ENCODE results near the gene CRTC1. TPM values are rescaled to one million over a fixed set of nuclear protein-coding genes. Genes with fewer than 3 reads are reported as not detected.
A peak's percentile ranks its signal among the peaks of the same experiment; 100 is the strongest.

Gene CRTC1
- total and polyA plus RNA-seq, 2 of the 13 experiments (the other 11 are each of a cell fraction or from before 2014, with no cell fraction given) = 2.0 to 2.7 TPM

- TF ChIP-seq, protein P1, sequence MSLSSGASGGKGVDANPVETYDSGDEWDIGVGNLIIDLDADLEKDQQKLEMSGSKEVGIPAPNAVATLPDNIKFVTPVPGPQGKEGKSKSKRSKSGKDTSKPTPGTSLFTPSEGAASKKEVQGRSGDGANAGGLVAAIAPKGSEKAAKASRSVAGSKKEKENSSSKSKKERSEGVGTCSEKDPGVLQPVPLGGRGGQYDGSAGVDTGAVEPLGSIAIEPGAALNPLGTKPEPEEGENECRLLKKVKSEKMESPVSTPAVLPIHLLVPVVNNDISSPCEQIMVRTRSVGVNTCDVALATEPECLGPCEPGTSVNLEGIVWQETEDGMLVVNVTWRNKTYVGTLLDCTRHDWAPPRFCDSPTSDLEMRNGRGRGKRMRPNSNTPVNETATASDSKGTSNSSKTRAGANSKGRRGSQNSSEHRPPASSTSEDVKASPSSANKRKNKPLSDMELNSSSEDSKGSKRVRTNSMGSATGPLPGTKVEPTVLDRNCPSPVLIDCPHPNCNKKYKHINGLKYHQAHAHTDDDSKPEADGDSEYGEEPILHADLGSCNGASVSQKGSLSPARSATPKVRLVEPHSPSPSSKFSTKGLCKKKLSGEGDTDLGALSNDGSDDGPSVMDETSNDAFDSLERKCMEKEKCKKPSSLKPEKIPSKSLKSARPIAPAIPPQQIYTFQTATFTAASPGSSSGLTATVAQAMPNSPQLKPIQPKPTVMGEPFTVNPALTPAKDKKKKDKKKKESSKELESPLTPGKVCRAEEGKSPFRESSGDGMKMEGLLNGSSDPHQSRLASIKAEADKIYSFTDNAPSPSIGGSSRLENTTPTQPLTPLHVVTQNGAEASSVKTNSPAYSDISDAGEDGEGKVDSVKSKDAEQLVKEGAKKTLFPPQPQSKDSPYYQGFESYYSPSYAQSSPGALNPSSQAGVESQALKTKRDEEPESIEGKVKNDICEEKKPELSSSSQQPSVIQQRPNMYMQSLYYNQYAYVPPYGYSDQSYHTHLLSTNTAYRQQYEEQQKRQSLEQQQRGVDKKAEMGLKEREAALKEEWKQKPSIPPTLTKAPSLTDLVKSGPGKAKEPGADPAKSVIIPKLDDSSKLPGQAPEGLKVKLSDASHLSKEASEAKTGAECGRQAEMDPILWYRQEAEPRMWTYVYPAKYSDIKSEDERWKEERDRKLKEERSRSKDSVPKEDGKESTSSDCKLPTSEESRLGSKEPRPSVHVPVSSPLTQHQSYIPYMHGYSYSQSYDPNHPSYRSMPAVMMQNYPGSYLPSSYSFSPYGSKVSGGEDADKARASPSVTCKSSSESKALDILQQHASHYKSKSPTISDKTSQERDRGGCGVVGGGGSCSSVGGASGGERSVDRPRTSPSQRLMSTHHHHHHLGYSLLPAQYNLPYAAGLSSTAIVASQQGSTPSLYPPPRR (CRISPR knock-in tag; IDR thresholded peaks at IDR 0.05; ENCODE audit: borderline replicate concordance) = no peak
- TF ChIP-seq, protein P2, sequence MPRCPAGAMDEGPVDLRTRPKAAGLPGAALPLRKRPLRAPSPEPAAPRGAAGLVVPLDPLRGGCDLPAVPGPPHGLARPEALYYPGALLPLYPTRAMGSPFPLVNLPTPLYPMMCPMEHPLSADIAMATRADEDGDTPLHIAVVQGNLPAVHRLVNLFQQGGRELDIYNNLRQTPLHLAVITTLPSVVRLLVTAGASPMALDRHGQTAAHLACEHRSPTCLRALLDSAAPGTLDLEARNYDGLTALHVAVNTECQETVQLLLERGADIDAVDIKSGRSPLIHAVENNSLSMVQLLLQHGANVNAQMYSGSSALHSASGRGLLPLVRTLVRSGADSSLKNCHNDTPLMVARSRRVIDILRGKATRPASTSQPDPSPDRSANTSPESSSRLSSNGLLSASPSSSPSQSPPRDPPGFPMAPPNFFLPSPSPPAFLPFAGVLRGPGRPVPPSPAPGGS (CRISPR knock-in tag; IDR thresholded peaks at IDR 0.05) = no peak
Measured at GRCh38 chr19:18778076-18778389, 94.6 kb downstream of the CRTC1 start (continued).

GRCh38 chr19:18778826-18779495 lies 95.5 kb downstream of the CRTC1 start:
- Histone ChIP-seq H3K27ac (ENCODE audit: extremely low read length, insufficient read depth, low read length) (no peak overlapping the region), H3K9ac (ENCODE audit: insufficient read depth, low read depth, low read length) (no peak overlapping the region), H3K9me3 (ENCODE audit: low read length) (no peaks in the 10 kb centered on the region), H3K79me2 (ENCODE audit: insufficient read depth, low read length) (no peaks in the 10 kb centered on the region), H3K4me1 (ENCODE audit: insufficient read depth, low read length) (peaks cover 34% of the 10 kb centered on the region), H2AFZ (ENCODE audit: low read length) (no peak overlapping the region), H4K20me1 (ENCODE audit: insufficient read depth, low read length) (no peaks in the 10 kb centered on the region), H3K4me3 (replicated peaks in 1 of 3; ENCODE audit: insufficient read depth in 1 of 3, low read depth in 2 of 3, low read length in 3 of 3) (no peak overlapping the region), H3K27me3 (ENCODE audit: control insufficient read depth in 1 of 2, insufficient read depth in 2 of 2, low read length in 2 of 2) (peaks cover 5 to 8% of the 10 kb centered on the region in 2 experiments; a peak in 2 of 5 replicates), H3K36me3 (replicated peaks in 1 of 2; ENCODE audit: control insufficient read depth in 1 of 2, insufficient read depth in 2 of 2, low read length in 2 of 2) (no peaks in the 10 kb centered on the region), H3K4me2 (ENCODE audit: low read depth, low read length) (no peak overlapping the region)
- in situ Hi-C loops (cut with HindIII; ENCODE audit: extremely low pct_ligation_motif_present, low pct_unique_long_range_greater_than_20kb) (no loop called here), intact Hi-C loops (cut with micrococcal nuclease; ENCODE audit: unreplicated experiment) (no loop called here)
- 13% methylated on average over 4 of the region's 14 CpGs for WGBS (ENCODE audit: low lambda C conversion rate)
- ATAC-seq = no peak
- BruUV-seq (replicated peaks) = no TSS peak
- POLR2A ChIA-PET = no interaction called here
- CTCF ChIA-PET (ENCODE audit: low intra/inter-chr PET ratio, low total read pairs) = no interaction called here
- DNase-seq (ENCODE audit: low spot score) = no peak
- no peak for FAIRE-seq
- TF ChIP-seq, protein P3, sequence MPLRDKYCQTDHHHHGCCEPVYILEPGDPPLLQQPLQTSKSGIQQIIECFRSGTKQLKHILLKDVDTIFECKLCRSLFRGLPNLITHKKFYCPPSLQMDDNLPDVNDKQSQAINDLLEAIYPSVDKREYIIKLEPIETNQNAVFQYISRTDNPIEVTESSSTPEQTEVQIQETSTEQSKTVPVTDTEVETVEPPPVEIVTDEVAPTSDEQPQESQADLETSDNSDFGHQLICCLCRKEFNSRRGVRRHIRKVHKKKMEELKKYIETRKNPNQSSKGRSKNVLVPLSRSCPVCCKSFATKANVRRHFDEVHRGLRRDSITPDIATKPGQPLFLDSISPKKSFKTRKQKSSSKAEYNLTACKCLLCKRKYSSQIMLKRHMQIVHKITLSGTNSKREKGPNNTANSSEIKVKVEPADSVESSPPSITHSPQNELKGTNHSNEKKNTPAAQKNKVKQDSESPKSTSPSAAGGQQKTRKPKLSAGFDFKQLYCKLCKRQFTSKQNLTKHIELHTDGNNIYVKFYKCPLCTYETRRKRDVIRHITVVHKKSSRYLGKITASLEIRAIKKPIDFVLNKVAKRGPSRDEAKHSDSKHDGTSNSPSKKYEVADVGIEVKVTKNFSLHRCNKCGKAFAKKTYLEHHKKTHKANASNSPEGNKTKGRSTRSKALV (CRISPR knock-in tag; IDR thresholded peaks at IDR 0.05) = no peak
- TF ChIP-seq KDM2A (CRISPR knock-in tag; IDR thresholded peaks at IDR 0.05; ENCODE audit: borderline replicate concordance, low read depth) (peak; percentile 42; the same call in 1 of the 2 replicates), ZNF230 (CRISPR knock-in tag; IDR thresholded peaks at IDR 0.05) (no peak), AGO2 (optimal IDR thresholded peaks at IDR 0.05; ENCODE audit: low read depth, low read length) (peak; percentile 47), ADNP (CRISPR knock-in tag; IDR thresholded peaks at IDR 0.05) (no peak), AKAP8 (CRISPR knock-in tag; IDR thresholded peaks at IDR 0.05) (peak; percentile 28; the same call in 1 of the 2 replicates)
- TF ChIP-seq, protein P4, sequence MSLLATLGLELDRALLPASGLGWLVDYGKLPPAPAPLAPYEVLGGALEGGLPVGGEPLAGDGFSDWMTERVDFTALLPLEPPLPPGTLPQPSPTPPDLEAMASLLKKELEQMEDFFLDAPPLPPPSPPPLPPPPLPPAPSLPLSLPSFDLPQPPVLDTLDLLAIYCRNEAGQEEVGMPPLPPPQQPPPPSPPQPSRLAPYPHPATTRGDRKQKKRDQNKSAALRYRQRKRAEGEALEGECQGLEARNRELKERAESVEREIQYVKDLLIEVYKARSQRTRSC (CRISPR knock-in tag; IDR thresholded peaks at IDR 0.05; ENCODE audit: low read depth) = no peak

Data from HepG2 (cell line).